IPS-11a (cell line): Measurements from ENCODE around the gene ZG16.
"Not testable (repeated sequence)": the region's sequence is repeated elsewhere in the genome, so short reads cannot be mapped to it uniquely, and the experiment has no call there.

Experiments
- H3K4me3 ChIP-seq: one replicate; pipeline ENCODE4 v1.5.1; 2013; ENCODE audit warnings: low read depth, low read length, control low read depth

The ZG16 gene

GRCh38 chr16:29747947-29748759 is 29.9 kb upstream of the ZG16 start:
- H3K4me3 ChIP-seq: no peak overlapping the region

GRCh38 chr16:29748760-29749149 is 29.3 kb upstream of the ZG16 start:
- not testable (repeated sequence) for H3K4me3 ChIP-seq

GRCh38 chr16:29753516-29753915 is 24.5 kb upstream of the ZG16 start:
- H3K4me3 ChIP-seq: no peak overlapping the region

- H3K4me3 ChIP-seq: no peak overlapping the region
Observed at GRCh38 chr16:29756654-29757053, 21.4 kb upstream of the ZG16 start.

- H3K4me3 ChIP-seq: not testable (repeated sequence)
Observed at GRCh38 chr16:29757086-29757485, 21.0 kb upstream of the ZG16 start.

- H3K4me3 ChIP-seq: no peak overlapping the region
Observed at GRCh38 chr16:29757950-29758466, 20.0 kb upstream of the ZG16 start.

- no peak overlapping the region for H3K4me3 ChIP-seq
Observed at GRCh38 chr16:29760567-29761279, 17.3 kb upstream of the ZG16 start.

GRCh38 chr16:29761280-29761651 is 16.8 kb upstream of the ZG16 start:
- H3K4me3 ChIP-seq: not testable (repeated sequence)

GRCh38 chr16:29761882-29762281 is 16.2 kb upstream of the ZG16 start:
- no peak overlapping the region for H3K4me3 ChIP-seq

GRCh38 chr16:29763326-29763725 is 14.7 kb upstream of the ZG16 start:
- no peak overlapping the region for H3K4me3 ChIP-seq

- H3K4me3 ChIP-seq: no peak overlapping the region
Observed at GRCh38 chr16:29765167-29766032, 12.7 kb upstream of the ZG16 start.

- H3K4me3 ChIP-seq: no peak overlapping the region
Observed at GRCh38 chr16:29766571-29766970, 11.5 kb upstream of the ZG16 start.

GRCh38 chr16:29767062-29767461 is 11.0 kb upstream of the ZG16 start:
- H3K4me3 ChIP-seq: no peak overlapping the region

GRCh38 chr16:29769507-29769906 is 8.5 kb upstream of the ZG16 start:
- H3K4me3 ChIP-seq: no peak overlapping the region

GRCh38 chr16:29770250-29770929 is 7.7 kb upstream of the ZG16 start:
- no peak overlapping the region for H3K4me3 ChIP-seq

- H3K4me3 ChIP-seq: not testable (repeated sequence)
Observed at GRCh38 chr16:29772330-29772729, 5.7 kb upstream of the ZG16 start.

- H3K4me3 ChIP-seq: no peak overlapping the region
Observed at GRCh38 chr16:29774730-29775129, 3.3 kb upstream of the ZG16 start.

- H3K4me3 ChIP-seq: no peak overlapping the region
Observed at GRCh38 chr16:29775742-29776408, 2.2 kb upstream of the ZG16 start.

- H3K4me3 ChIP-seq: no peak overlapping the region
Observed at GRCh38 chr16:29779474-29779873, 1.4 kb downstream of the ZG16 start.
